ENCODE measurements around the gene CEACAM21. TPM values are rescaled to one million over a fixed set of nuclear protein-coding genes. Genes with fewer than 3 reads are reported as not detected.
A peak's percentile ranks its signal among the peaks of the same experiment; 100 is the strongest.

The CEACAM21 gene
- polyA plus RNA-seq, 2 of the 4 experiments (the other 2 are of a cell fraction): not detected

- no peak overlapping the region for H3K4me3 ChIP-seq
- DNase-seq (ENCODE audit: low read depth in 1 of 2, low spot score in 1 of 2) (no peak), ATAC-seq (no peak), FAIRE-seq (no peak)
- TF ChIP-seq, protein P1, sequence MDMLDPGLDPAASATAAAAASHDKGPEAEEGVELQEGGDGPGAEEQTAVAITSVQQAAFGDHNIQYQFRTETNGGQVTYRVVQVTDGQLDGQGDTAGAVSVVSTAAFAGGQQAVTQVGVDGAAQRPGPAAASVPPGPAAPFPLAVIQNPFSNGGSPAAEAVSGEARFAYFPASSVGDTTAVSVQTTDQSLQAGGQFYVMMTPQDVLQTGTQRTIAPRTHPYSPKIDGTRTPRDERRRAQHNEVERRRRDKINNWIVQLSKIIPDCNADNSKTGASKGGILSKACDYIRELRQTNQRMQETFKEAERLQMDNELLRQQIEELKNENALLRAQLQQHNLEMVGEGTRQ (IDR thresholded peaks at IDR 0.05): no peak
- TF ChIP-seq RCOR1 (IDR thresholded peaks at IDR 0.05; ENCODE audit: low read depth, low read length) (no peak), PBX3 (IDR thresholded peaks at IDR 0.05) (no peak), FOSB (CRISPR knock-in tag; IDR thresholded peaks at IDR 0.05) (no peak), BHLHE40 (IDR thresholded peaks at IDR 0.05; ENCODE audit: low read depth, low read length) (no peak), CBX8 (IDR thresholded peaks at IDR 0.05) (no peak), EP300 (IDR thresholded peaks at IDR 0.05) (no peak), EHMT2 (IDR thresholded peaks at IDR 0.05; ENCODE audit: low read depth) (no peak), JUNB (IDR thresholded peaks at IDR 0.05) (no peak), ZSCAN20 (CRISPR knock-in tag; IDR thresholded peaks at IDR 0.05) (no peak)
- TF ChIP-seq, protein P2, sequence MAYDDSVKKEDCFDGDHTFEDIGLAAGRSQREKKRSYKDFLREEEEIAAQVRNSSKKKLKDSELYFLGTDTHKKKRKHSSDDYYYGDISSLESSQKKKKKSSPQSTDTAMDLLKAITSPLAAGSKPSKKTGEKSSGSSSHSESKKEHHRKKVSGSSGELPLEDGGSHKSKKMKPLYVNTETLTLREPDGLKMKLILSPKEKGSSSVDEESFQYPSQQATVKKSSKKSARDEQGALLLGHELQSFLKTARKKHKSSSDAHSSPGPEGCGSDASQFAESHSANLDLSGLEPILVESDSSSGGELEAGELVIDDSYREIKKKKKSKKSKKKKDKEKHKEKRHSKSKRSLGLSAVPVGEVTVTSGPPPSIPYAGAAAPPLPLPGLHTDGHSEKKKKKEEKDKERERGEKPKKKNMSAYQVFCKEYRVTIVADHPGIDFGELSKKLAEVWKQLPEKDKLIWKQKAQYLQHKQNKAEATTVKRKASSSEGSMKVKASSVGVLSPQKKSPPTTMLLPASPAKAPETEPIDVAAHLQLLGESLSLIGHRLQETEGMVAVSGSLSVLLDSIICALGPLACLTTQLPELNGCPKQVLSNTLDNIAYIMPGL (CRISPR knock-in tag; IDR thresholded peaks at IDR 0.05; ENCODE audit: borderline replicate concordance): no peak
- CTCF ChIA-PET: interaction anchor here (0.7 to 9.7 kb wide), 10 partner anchors 9 to 223 kb away, joined by 3 to 76 read pairs (median 8); no protein-coding TSS in a partner anchor
- H3K27ac ChIP-seq: no peak overlapping the region
- WGBS (ENCODE audit: missing lambda C conversion rate): 41% methylated on average over 4 of the region's 4 CpGs
- POLR2A ChIA-PET: interaction anchor here (0.7 kb wide), 1 partner anchor 91 kb away, joined by 3 read pairs; no protein-coding TSS in a partner anchor
- H3K9me3 ChIP-seq: peaks cover 20% of the 10 kb centered on the region; the same call in 2 of the 3 replicates
- peaks cover 7% of the 10 kb centered on the region; the same call in 2 of the 3 replicates for H3K4me1 ChIP-seq
- no peak overlapping the region for H3K4me2 ChIP-seq
Observed at GRCh38 chr19:41530184-41530534, 45.8 kb upstream of the CEACAM21 start.

DNA sequence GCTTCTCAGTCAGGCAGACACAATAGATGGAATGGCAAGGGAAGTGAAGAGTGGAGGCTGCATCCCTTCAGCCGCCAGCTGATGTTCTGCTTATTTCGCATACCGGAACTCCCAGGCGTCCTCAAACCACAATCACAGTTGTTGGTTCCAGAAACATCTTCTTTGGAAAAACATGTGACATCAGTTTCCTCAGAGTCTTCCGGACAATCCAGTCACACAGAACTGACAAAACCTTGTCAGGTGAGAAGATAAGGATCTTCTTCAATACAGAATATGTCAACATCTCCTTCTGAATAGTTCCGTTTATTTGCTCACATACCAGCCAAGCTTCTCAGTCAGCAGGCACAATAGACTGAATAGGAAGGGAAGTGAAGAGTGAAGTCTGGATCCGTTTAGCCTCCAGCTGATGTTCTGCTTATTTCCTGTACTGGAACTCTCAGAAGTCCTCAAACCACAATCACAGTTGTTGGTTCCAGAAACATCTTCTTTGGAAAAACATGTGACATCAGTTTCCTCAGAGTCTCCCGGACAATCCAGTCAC is 45.1 kb upstream of the CEACAM21 start:
- DNase-seq (ENCODE audit: low read depth in 1 of 2, low spot score in 1 of 2) (no peak), FAIRE-seq (peak; percentile 99), ATAC-seq (peak; percentile 19 to 22; a peak in 2 of 6 replicates)
- no peak for TF ChIP-seq EHMT2 (IDR thresholded peaks at IDR 0.05; ENCODE audit: low read depth)
- TF ChIP-seq, protein P3, sequence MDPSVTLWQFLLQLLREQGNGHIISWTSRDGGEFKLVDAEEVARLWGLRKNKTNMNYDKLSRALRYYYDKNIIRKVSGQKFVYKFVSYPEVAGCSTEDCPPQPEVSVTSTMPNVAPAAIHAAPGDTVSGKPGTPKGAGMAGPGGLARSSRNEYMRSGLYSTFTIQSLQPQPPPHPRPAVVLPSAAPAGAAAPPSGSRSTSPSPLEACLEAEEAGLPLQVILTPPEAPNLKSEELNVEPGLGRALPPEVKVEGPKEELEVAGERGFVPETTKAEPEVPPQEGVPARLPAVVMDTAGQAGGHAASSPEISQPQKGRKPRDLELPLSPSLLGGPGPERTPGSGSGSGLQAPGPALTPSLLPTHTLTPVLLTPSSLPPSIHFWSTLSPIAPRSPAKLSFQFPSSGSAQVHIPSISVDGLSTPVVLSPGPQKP (IDR thresholded peaks at IDR 0.05; ENCODE audit: low read depth, low read length): no peak
- TF ChIP-seq RAD21 (conservative IDR thresholded peaks at IDR 0.05 in 1 of 2, IDR thresholded peaks at IDR 0.05 in 1 of 2): no peak
- peaks cover 20% of the 10 kb centered on the region; the same call in 2 of the 3 replicates for H3K9me3 ChIP-seq
- H3K4me3 ChIP-seq: peak overlapping the region; percentile 38; the same call in 2 of the 3 replicates
- POLR2A ChIA-PET: interaction anchor here (0.7 to 1.1 kb wide), 4 partner anchors 25 to 92 kb away, joined by 3 read pairs; no protein-coding TSS in a partner anchor
- H3K4me1 ChIP-seq: peaks cover 7% of the 10 kb centered on the region; the same call in 2 of the 3 replicates
- 48% methylated on average over 8 of the region's 8 CpGs for whole genome bisulfite sequencing (ENCODE audit: missing lambda C conversion rate)
- CTCF ChIA-PET: interaction anchor here (0.7 to 9.7 kb wide), 10 partner anchors 8 to 222 kb away, joined by 3 to 76 read pairs (median 8); no protein-coding TSS in a partner anchor
- H3K27ac ChIP-seq: no peak overlapping the region
- H3K4me2 ChIP-seq: peak overlapping the region; percentile 81

DNA sequence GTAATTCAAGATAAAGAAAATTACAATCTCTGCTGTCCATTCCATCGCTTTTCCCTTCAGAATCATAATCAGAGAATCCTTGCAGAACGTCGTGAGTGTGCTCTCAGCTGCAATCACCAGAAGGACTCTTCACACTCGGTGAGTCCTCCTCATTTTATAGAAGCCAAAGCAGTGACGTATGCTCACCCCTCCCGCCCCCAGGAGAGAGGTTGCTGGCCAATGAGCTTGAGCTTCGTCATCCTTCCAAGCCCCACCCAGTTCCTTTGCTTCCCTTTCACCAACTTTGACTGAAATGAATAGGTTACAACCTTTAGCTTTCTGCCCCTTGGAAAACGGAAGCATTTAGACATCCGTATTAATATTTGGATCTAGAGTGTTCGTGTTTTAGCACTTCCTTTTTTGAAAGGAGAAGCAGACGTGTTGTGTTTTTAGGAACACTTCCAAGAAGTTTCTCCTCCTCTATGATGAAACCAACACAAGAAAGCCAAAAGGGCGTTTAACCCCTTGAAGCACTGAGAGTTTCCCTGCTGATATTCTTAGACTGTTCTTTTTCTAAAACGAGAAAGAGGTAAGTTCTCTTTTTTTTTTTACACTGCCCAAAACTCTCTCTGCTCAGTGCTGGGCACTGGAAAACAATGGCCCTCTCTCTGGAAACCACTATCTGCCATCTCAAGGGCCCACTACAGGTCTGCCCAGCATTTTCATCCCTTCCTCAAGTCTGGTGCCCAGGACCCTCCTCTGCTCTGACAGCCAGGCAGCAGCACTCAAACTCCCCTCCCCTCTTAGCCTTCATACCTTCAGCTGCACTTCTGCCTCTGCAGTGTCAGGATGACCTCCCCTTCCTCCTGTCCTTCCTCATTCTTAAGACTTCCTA is 44.3 kb upstream of the CEACAM21 start:
- DNase-seq (ENCODE audit: low read depth in 1 of 2, low spot score in 1 of 2) (peak; percentile 85), FAIRE-seq (no peak), ATAC-seq (peak; percentile 73 to 86)
- Histone ChIP-seq H3K27ac (no peak overlapping the region), H3K4me3 (peak overlapping the region; percentile 38), H3K4me2 (peak overlapping the region; percentile 81), H3K9me3 (peaks cover 18% of the 10 kb centered on the region; the same call in 2 of the 3 replicates), H3K4me1 (peaks cover 7% of the 10 kb centered on the region; the same call in 2 of the 3 replicates)
- POLR2A ChIA-PET: interaction anchor here (1.0 to 1.1 kb wide), 3 partner anchors 25 to 92 kb away, joined by 3 read pairs; no protein-coding TSS in a partner anchor
- CTCF ChIA-PET: interaction anchor here (0.8 to 9.7 kb wide), 11 partner anchors 11 to 226 kb away, joined by 3 to 76 read pairs (median 8); no protein-coding TSS in a partner anchor
- 4% methylated on average over 13 of the region's 13 CpGs for WGBS (ENCODE audit: missing lambda C conversion rate)
- TF ChIP-seq RAD21 (conservative IDR thresholded peaks at IDR 0.05 in 1 of 2, IDR thresholded peaks at IDR 0.05 in 1 of 2) (no peak), EHF (CRISPR knock-in tag; IDR thresholded peaks at IDR 0.05) (no peak), CBX8 (IDR thresholded peaks at IDR 0.05) (peak; percentile 71; the same call in 1 of the 2 replicates), GATA3 (IDR thresholded peaks at IDR 0.05; ENCODE audit: borderline replicate concordance) (no peak), BCL3 (IDR thresholded peaks at IDR 0.05) (no peak)
- TF ChIP-seq, protein P3 (IDR thresholded peaks at IDR 0.05; ENCODE audit: low read depth, low read length): no peak

All from A549 (cell line).